A549 treated with AZD9567 at 1 μM for 4 hours (cell line): ENCODE measurements around the gene EFNB1. TPM values are rescaled to one million over a fixed set of nuclear protein-coding genes. Genes with fewer than 3 reads are reported as not detected.

Experiments used
- total RNA-seq: library from RNA; stranded (reverse); fragments of 200-300 nt; extraction: Qiagen RNA extraction; gene quantifications from 5 replicates; pipeline ENCODE4 v1.2.3, GENCODE V29; 2022; ENCODE audit not compliant: insufficient read depth

The EFNB1 gene
- 7.6 to 10.3 TPM (median 9.4 TPM) in 5 replicates for total RNA-seq

GRCh38 chrX:68828740-68829581, at the start of gene EFNB1:
Gene EFNB1 (plus strand): TSS chrX:68829021. CDS start chrX:68829777, 756 bp downstream.

Other genes with a start within 250 kb of the EFNB1 start
- gene STARD8, start 181.4 kb upstream of the EFNB1 start, total RNA-seq: 1.2 to 2.0 TPM (median 1.7 TPM) in 4 of 5 replicates, not detected in the other